Measurements from ENCODE around the gene SLC39A1.

The SLC39A1 gene

DNA sequence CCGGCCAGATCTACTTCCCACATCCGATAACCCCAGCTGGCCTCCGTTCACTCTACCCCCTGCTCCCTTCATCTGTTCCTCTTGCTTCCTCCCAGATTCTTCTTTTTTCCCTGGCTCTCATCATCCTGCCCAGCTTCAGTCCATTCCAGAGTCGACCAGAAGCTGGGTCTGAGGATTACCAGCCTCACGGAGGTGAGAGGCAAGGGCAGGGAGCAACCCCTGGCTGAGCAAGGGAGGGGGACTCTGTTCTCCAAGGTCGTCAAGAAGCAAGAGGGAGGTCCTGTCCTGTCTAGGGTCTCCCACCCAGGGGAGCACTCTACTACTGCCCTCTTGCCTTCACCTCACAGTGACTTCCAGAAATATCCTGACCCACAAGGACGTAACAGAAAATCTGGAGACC is 10.2 kb upstream of the SLC39A1 start:
- no peak for DNase-seq

DNA sequence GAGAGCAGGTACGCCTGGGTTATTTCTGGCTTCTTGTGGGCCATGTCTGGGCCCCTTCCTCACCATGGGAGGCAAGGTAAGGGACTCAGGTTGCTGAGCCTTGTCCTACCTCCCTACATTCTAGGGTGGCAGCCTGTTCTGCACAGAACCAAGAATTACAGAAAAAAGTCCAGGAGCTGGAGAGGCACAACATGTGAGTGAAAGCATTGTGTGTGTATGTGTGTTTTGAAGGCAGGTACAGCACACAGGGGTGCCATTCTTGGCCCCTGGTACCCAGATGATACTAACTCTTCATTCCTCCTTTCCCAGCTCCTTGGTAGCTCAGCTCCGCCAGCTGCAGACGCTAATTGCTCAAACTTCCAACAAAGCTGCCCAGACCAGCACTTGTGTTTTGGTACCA is 9.7 kb upstream of the SLC39A1 start:
- DNase-seq, result no peak

DNA sequence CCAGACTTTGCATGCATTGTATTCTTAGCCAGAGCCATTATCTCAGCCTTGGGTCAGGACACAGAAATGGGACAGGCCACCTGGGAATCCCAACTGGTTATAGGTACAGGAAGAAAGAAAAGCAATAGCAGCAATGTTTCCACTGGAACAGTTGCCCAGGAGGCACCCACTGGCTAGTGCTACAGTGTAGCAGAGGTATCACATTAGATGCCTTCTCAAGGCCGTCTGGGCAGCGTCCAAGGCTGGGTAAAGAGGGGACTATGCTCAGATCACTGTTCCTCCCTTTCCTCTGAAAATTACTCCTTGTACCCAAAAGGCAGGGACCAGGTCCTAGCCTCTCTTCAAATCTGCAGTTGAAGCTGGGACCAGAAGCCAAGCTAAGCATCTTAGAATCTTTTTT is 7.0 kb upstream of the SLC39A1 start:
- DNase-seq, result no peak

DNA sequence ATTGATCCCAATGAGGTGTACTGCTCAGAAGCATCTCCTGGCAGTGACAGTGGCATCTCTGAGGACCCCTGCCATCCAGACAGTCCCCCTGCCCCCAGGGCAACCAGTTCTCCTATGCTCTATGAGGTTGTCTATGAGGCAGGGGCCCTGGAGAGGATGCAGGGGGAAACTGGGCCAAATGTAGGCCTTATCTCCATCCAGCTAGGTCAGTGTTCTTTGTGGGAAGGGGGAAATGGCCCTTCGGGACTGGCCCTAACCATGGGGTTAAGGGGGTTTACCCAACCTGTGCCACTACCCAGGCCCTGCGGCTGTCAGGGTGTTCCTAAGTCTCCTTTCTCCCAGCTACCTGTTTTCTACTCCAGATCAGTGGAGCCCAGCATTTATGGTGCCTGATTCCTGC is 5.6 kb upstream of the SLC39A1 start:
- no peak for DNase-seq

DNA sequence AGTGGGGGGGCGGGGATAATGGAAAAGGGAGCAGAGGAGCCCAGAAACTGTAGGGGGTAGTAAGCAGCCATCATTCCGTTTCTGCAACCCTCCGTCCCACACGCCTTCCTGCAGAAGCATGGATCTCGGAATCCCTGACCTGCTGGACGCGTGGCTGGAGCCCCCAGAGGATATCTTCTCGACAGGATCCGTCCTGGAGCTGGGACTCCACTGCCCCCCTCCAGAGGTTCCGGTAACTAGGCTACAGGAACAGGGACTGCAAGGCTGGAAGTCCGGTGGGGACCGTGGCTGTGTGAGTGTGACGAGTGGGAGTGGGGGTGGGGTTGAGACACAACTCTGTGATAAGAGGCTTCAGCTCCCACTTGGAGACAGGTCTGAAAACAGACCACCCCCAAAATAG is 5.1 kb upstream of the SLC39A1 start:
- DNase-seq, result no peak

DNA sequence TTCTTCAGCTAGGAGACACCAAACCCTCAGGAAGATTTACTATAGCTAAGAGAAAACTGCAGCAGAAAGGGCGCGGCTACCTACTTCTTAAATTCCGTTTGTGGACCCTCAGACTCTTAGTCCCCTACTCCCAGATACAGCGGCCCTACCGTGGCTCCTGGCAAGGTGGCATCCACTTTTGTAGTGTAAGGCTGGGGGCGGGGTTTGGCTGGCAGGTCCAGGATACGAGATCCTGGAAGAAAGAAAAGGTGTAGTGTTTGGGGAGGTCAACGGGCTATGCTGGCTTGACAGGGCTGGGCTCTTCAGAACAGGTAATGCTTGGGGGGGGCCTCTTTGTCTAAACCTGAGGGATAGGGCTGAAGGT is 4.6 kb upstream of the SLC39A1 start:
- DNase-seq, result peak; percentile 63

DNA sequence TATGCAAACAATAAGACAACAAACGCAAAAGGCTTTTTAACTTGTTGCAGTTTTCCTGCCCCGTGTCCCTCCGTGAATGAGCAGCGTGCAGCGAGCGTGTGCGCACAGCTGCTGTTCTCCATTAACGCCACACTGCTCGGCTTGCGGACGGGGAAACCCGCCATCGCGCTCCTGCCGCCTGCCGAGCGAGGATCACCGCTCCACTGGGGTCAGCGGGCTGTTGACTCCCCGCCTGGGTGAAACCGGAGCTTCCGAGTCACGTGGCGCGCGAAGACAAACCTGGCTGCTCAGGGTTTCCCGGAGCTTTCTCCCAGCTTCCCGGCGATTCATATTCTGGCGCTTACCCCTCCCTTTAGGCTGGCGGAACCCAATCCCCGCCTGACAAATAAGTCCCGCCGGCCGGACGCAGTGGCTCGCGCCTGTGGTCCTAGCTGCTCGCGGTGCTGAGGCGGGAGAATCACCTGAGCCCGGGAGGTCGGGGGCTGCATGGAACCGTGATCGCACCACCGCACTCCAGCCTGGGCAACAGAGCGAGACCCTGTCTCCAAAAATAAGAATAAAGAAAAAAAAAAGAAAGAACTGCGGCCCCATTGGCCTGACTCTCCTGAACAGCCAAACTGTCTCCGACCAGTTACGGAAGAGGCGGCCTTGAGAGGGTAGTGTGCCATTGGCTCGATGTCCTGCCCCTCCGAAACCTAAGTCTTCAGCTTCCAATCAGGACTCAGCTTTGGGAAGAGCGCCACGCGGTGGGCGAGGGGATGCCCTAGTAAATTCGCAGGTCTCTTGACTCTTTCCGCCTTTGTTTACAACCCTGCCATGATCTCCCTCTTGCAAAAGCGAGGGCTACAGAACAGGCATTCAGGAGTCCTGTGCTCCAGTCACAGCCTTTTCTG is 4.0 kb upstream of the SLC39A1 start, which contains the start of gene CREB3L4:
TSS of gene CREB3L4 (plus strand) at position 796 of the 893 bp plus-strand sequence. CDS start 624 bp downstream, outside the sequence.
- peak; percentile 96 for DNase-seq

DNA sequence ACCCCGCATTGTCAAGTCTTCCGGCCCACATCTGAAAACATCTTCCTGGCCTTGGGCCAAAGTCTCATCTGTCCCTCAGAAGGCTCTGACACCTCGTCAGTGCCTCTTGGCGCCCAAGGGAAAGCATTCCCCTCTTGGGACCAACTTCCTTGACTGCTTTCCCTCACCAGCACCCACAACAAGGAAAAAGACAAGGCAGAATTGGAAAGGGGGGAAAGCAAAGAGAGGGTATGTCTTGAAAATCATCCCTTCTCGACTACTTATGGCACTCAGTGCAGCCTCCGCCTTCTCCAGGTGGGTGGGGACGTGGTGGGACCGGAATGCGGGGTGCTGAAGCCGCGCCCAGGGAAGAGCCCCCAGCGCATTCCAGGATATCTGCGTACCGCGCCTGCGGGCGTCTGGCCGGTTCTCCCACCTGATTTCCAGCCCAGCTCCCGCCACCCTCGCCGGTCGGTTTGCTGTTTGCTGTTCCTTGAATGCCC is 554 bp upstream of the SLC39A1 start:
- no peak for DNase-seq

DNA sequence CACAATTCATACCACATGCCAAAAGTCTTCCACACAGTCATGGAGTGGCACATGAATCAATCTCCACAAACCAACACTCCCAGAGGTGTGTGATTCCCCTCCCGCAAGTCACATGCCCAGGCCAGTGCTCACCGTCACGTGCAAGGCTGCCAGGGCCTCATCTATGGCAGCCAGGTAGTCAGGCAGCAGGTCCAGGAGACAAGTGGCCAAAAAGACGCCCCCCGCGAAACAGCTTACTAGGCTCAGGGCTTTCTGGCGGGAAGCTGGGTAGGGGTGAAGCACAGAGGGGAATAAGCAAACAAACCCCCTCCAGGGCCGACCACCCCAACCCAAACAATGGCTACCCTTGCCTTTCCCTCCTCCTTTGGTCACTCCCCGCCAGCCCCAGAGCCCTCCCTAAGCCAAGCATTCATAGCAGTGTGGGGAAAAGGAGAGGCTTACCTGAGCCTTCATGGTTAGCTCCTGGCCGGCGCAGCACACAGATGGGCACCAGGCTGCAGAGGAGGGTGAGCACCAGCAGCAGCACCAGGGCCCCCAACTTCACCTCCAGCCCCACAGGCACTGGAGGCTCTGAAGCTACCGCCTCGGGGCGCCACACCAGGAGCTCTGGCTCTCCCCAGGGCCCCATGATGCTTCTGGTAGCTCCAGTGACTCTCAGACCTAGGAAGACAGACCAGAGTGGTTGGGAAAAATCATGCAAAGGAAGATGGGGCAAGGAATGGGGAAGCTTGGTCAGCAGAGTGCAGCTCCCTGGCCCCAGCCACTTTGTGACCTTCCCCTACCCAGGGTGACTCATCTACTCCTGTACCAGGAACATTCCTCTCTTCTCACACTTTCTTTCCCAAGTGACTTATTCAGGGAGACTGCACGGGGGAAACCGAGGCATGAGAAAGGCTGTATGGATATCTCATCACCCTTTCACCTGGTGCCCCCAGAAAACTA is 978 bp downstream of the SLC39A1 start:
- peak; percentile 17 for DNase-seq

DNA sequence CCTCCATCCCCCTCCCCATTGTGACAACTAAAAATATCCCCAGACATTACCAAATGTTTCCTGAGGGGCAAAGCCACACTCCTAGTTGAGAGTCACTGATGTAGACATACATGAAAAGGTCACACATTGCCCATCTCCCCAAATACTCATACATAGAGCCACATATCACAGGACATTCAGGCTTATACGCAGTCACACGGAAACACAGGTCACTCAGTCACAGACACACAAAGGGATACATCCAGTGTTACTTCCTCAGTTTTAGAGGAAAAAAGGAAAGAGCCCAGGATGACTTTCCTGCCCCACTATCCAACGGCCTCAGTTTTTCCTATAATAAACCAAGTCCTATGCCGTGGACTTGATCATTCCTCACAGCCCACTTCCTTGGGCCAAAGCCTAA is 1.9 kb downstream of the SLC39A1 start:
- DNase-seq, result no peak

DNA sequence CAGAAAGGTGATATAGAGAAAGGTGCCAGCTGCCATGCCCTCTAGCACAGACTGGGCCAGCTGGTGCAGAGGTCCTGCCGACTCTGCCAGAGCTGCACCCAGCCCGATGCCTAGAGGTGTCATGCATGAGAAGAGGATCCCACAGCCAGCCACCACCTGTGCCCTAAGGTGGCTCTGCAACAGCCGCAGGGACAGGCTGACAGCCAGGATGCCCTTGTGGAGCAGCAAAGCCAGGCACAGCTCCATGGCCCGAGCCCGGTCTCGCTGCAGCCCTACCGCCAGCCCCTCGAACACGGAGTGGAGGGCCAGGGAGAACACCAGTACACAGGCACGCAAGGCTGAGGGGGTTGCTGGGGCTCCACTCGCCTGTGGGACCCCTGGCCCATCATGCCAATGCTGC is 3.1 kb downstream of the SLC39A1 start:
- DNase-seq, result no peak

DNA sequence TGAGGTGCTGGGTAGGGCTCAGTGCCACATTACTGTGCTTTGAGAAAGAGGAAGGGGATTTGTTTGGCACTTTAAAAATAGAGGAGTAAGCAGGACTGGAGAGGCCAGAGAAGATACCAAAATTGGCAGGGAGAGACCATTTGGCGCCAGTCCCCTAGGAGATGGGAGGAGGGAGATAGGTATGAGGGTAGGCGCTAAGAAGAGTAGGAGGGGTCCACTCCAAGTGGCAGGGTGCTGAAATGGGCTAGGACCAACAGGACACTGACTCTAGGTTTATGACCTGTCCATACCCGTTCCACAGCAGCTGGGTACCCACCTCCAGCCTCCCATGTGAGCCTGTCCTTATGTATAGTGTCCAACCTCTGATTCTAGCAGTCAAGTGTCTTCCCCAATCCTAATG is 3.9 kb downstream of the SLC39A1 start:
- no peak for DNase-seq

DNA sequence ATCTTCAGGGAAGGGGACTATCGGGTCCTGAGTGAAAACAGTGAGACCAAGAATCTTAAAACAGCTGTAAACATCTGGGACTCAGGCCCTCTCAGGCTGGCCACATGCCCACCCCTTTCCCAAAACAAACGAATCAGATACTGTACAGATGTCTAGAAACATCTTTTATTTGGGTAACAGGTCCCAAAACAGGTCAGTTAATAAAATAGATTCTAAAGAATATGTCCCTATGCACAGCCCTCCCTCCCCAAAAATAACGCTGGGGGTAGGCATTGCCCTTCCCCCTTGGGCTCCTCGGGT is 4.4 kb downstream of the SLC39A1 start:
- no peak for DNase-seq

DNA sequence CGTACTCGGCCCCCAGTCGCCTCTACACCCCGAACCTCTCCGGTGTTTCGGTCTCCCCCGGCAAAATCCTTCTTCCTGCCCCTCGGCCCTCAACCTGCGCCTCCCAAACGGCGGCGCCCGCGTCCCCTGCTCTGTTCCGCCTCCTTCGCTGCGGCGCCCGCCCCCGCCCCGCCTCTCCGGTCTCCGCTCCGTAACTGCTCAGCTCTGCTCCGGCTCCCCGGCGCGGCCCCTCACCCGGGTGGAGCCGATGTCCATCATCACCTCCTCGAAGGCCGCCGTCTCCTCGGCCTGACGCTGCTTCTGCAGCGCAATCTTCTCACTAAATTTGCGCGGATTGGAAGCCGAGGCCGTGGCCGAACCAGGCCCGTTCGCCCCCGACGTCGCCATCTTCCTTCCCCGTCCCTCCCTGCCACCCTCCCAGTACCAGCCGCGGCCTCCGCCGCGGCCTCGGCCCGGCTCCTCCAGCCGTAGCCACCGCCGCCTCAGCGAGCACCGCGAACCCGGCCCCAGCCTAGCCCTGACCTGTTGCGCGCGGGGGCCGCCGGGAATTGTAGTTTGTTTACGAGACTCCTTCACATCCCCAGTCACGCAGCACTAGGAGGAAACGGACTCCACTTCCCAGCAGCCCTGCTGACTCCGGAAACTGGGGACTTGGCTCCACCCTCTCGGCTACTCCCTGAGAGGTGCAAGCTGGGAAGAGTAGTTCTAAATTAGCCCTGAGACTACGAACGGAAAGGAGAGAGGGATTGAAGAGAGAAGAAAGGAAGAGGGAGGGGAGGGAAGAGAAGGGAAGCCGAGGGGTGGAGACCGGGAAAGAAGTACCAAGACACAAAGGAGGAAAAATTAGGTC is 5.0 kb downstream of the SLC39A1 start, which contains the start of gene CRTC2:
TSS of gene CRTC2 (minus strand) at position 502 of the 850 bp plus-strand sequence. CDS start at position 387, 115 bp downstream.
- DNase-seq, result peak; percentile 97

DNA sequence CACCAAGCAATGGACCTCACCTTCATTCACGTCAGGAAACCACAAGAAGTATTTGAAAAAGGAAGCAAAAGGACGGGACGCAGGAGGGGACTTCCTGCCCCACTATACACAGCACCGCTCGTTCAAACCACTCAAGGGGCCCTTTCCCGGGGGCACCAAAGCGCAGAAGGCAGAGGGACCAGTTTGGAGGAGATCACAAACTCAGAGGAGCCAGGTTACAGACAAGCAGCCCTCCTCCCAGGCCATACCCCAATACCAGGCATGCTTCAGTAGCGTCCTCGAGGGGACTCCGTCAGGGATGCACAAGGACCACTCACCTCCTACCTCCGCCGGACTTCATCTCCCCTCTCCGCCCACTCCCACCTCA is 5.6 kb downstream of the SLC39A1 start:
- DNase-seq, result no peak

DNA sequence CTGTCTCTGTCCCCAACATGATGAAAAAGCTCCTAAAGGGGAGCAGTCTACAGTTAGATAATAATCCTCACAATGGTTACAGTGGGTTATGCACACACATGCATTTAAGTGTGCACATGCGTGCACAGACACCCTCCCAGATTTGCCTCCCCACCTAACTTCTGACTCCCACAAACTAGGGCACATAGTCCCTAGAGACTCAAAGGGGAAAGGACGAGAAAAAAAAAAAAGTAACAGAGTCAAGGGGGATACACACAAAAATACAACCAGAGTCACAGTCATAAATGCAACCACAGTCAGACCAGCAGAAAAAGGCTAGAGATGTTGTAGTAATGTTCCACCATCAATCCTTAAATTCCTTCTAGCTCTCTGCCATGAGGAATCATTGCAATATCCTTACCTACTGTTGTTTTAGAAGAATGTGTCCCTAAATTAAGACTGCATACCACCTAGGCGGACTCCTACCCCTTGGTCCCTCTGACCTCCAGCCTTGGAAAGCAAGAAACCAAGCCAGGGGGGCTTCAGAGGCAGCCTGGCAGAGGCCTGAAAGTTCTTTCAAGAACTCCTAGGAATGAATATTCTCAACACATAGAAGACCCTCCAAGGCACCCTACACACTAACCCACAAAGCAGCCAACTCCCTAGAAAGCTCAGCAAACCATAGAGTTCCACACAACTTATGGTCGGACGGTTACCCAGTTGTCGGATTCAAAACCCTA is 6.2 kb downstream of the SLC39A1 start:
- DNase-seq, result no peak

DNA sequence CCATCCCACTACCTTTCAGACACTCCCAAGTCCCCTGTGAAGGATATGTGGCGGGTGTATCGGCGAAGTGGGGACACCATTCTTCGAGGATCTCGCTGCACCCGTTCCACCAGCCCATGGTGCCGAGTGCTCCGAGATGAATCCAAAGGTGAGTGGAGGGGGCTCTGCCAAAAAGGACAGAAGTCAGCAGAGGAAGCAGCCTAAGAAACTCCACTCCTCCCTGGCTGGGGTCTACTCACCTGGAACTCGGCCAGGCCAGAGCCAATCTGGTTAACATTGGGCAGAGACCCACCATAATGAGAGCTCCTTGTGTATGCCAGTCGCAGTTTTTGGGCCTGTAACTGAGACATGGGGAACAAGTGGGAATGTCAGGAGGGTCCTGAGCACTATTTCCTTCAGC is 8.5 kb downstream of the SLC39A1 start:
- DNase-seq, result no peak

DNA sequence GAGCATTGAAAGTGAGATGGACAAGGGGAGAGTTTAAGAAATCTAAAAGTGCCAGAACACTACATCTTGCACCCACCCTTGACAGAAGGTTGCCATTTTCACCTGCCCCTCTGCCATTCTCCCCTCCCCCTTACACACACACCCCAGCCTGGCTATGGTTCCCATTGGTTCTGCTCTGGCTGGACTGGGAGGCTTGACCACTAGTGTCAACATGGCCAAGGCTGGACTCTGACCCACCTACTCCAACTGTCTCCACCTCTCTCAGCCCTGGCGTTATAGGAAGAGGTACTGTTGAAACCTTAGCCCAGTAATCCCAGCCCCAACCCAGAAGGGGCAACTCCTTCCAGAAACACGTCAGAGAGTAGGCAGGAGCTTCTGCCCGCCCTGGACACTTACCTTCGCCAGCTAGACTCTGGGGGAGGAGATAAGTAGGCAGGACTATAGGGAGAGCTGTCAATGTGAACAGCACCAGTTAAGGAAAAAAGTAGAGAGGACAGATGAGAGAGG is 9.4 kb downstream of the SLC39A1 start:
- DNase-seq, result no peak

DNA sequence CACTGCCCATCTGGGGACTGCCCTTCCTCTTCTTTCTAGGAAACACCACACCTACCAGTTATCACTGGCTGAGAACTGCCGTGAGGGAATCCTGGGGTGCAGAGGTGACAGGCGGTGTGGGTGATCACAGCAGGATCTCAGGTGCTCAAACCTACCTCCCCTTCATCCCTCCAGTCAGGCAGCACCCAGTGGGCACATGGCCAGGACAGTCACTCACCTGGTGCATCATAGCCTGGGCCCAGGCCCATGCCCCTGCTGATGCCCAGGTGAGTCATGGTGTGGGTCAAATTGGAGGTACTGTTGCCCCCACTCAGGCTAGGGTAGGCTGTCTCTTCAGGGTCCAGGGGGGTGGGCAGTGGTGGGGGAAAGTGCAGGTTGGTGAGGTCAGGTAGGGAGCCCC is 11.5 kb downstream of the SLC39A1 start:
- no peak for DNase-seq

DNA sequence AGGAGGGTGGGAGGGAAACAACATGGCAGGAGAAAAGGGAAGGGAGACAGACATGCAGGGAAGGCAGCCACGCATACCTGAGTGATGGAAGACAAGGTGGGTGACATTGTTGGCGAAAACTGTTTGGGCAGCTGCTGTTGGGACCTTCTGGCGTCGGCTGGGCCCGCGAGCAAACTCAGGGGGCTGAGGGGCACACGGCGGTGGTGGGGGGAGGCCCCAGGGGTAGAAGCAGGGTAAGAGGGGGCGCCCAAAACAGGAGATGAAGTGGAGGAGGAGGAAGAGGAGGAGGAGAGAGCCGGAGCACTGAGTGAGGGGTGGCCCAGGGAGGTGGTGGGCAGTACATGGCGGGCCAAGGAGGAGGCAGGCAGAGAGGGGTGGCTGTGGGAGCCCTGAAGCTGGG is 12.2 kb downstream of the SLC39A1 start:
- no peak for DNase-seq

DNA sequence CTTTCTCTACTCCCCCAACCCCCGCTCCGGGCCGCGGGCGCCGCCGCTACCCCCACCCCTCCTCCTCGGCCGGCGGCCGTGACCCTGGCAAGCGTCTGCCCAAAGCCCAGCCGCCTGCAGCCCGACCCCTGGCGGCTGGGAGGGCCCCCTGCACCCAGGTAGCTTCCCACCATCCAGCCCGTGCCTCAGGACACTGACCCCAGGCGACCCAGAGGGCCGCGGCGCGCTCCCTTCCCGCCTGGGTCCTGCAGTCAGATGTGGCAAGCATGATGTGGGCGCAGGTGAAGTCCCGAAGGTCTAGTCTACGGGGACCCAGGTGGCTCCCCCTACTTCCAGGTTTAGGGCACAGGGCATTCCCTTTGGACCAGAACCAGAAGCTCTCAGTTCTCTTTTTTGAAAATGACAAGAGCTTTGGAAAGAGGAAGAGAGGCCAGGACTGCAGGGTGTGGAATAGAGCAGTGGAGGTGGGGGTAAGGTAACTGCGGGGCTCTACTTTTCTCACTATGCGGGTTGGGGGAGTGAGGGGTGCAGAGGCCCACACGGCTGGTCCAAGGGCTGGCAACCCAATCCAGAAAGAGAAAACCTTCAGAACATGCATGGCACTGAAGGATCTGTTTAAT is 16.6 kb downstream of the SLC39A1 start, which contains the start of gene DENND4B:
TSS of gene DENND4B (minus strand) at position 97 of the 620 bp plus-strand sequence. CDS start 2,344 bp downstream, outside the sequence.
- peak; percentile 74 for DNase-seq
